IPS-20b (cell line): Measurements from ENCODE around the gene TRAPPC2B.

Experiments used
- H3K27ac ChIP-seq: one replicate; pipeline ENCODE4 v1.5.1; 2013; ENCODE audit warnings: low read length
- H3K27me3 ChIP-seq: 2 replicates; pipeline ENCODE4 v1.6.1; 2013; ENCODE audit warnings: mild to moderate bottlenecking, low read length, inconsistent platforms; ENCODE audit not compliant: insufficient read depth
- H3K36me3 ChIP-seq: 2 replicates; pipeline ENCODE4 v1.6.1; 2013; ENCODE audit warnings: low read depth, mild to moderate bottlenecking, inconsistent platforms, low read length, moderate library complexity; ENCODE audit not compliant: insufficient read depth
- H3K4me1 ChIP-seq: 2 replicates; pipeline ENCODE4 v1.6.1; 2013; ENCODE audit warnings: mild to moderate bottlenecking, control low read depth, inconsistent platforms, low read length, moderate library complexity; ENCODE audit not compliant: insufficient read depth
- H3K4me3 ChIP-seq: 2 replicates; pipeline ENCODE4 v1.5.1; 2013; ENCODE audit warnings: mild to moderate bottlenecking, low read length, inconsistent platforms
- H3K9ac ChIP-seq: 2 replicates; pipeline ENCODE4 v1.6.1; 2013; ENCODE audit warnings: low read depth, mild to moderate bottlenecking, inconsistent platforms, low read length, moderate library complexity
- H3K9me3 ChIP-seq: 2 replicates; pipeline ENCODE4 v1.6.1; 2013; ENCODE audit warnings: mild to moderate bottlenecking, low read depth, low read length, inconsistent platforms; ENCODE audit not compliant: insufficient read depth

TRAPPC2B gene

GRCh38 chr19:57362997-57363687 is at the start of gene TRAPPC2B, which contains the start of gene ZNF547:
TSS of gene TRAPPC2B (plus strand) at chr19:57363551. CDS start at chr19:57364834, 1,283 bp downstream.
TSS of gene ZNF547 (plus strand) at chr19:57363551. CDS start at chr19:57368556, 5,005 bp downstream.
- Histone ChIP-seq H3K27me3 (no peaks in the 10 kb centered on the region), H3K9me3 (no peaks in the 10 kb centered on the region), H3K27ac (peak within 1 kb of the TSS; percentile 73), H3K4me3 (peak within 1 kb of the TSS; percentile 84), H3K36me3 (peaks cover 9% of the 10 kb centered on the region; the same call in 1 of the 2 replicates), H3K4me1 (no peaks in the 10 kb centered on the region), H3K9ac (peak within 1 kb of the TSS; percentile 90)

GRCh38 chr19:57314146-57314545 is 49.2 kb upstream of the TRAPPC2B start:
- Histone ChIP-seq H3K27ac (no peak overlapping the region), H3K27me3 (peaks cover 60% of the 10 kb centered on the region), H3K9ac (no peak overlapping the region), H3K9me3 (no peaks in the 10 kb centered on the region), H3K4me3 (no peak overlapping the region), H3K36me3 (no peaks in the 10 kb centered on the region), H3K4me1 (no peaks in the 10 kb centered on the region)

GRCh38 chr19:57317503-57317902 is 45.8 kb upstream of the TRAPPC2B start:
- Histone ChIP-seq H3K4me1 (0 out of 2 replicates have a peak, but pooled peaks cover 6% of the 10 kb centered on the region), H3K27me3 (peaks cover 49% of the 10 kb centered on the region), H3K4me3 (peak overlapping the region; percentile 29; the same call in 1 of the 2 replicates), H3K27ac (no peak overlapping the region), H3K9me3 (no peaks in the 10 kb centered on the region), H3K36me3 (no peaks in the 10 kb centered on the region), H3K9ac (no peak overlapping the region)

GRCh38 chr19:57319869-57320179 is 43.5 kb upstream of the TRAPPC2B start:
- no peak overlapping the region for H3K27ac ChIP-seq
- peak overlapping the region; percentile 67; the same call in 1 of the 2 replicates for H3K9ac ChIP-seq
- peaks cover 15% of the 10 kb centered on the region for H3K36me3 ChIP-seq
- H3K27me3 ChIP-seq = peaks cover 26% of the 10 kb centered on the region
- peak overlapping the region; percentile 95 for H3K4me3 ChIP-seq
- H3K9me3 ChIP-seq = no peaks in the 10 kb centered on the region
- 0 out of 2 replicates have a peak, but pooled peaks cover 6% of the 10 kb centered on the region for H3K4me1 ChIP-seq

- no peak within 1 kb of the TSS for H3K27ac ChIP-seq
- H3K9me3 ChIP-seq = no peaks in the 10 kb centered on the region
- H3K4me3 ChIP-seq = peak within 1 kb of the TSS; percentile 95
- 0 out of 2 replicates have a peak, but pooled peaks cover 6% of the 10 kb centered on the region for H3K4me1 ChIP-seq
- peak within 1 kb of the TSS; percentile 92 for H3K9ac ChIP-seq
- peaks cover 20% of the 10 kb centered on the region for H3K27me3 ChIP-seq
- peaks cover 21% of the 10 kb centered on the region for H3K36me3 ChIP-seq
Measured at GRCh38 chr19:57320180-57321084, 42.9 kb upstream of the TRAPPC2B start, which contains the start of gene ZNF543. TSS of gene ZNF543 (plus strand) at chr19:57320472. CDS start at chr19:57320854, 382 bp downstream.

- H3K27me3 ChIP-seq = peaks cover 13% of the 10 kb centered on the region
- H3K4me1 ChIP-seq = 0 out of 2 replicates have a peak, but pooled peaks cover 6% of the 10 kb centered on the region
- H3K4me3 ChIP-seq = peak overlapping the region; percentile 95
- H3K9me3 ChIP-seq = no peaks in the 10 kb centered on the region
- peaks cover 27% of the 10 kb centered on the region for H3K36me3 ChIP-seq
- H3K9ac ChIP-seq = peak overlapping the region; percentile 92
- no peak overlapping the region for H3K27ac ChIP-seq
Measured at GRCh38 chr19:57321116-57321515, 42.2 kb upstream of the TRAPPC2B start.

GRCh38 chr19:57321751-57322150 is 41.6 kb upstream of the TRAPPC2B start:
- Histone ChIP-seq H3K9ac (peak overlapping the region; percentile 92), H3K27ac (no peak overlapping the region)

GRCh38 chr19:57324992-57325391 is 38.4 kb upstream of the TRAPPC2B start:
- no peak overlapping the region for H3K4me3 ChIP-seq
- H3K9ac ChIP-seq = no peak overlapping the region
- H3K4me1 ChIP-seq = 0 out of 2 replicates have a peak, but pooled peaks cover 6% of the 10 kb centered on the region
- H3K27ac ChIP-seq = no peak overlapping the region
- peaks cover 63% of the 10 kb centered on the region for H3K36me3 ChIP-seq
- no peaks in the 10 kb centered on the region for H3K27me3 ChIP-seq
- H3K9me3 ChIP-seq = no peaks in the 10 kb centered on the region

More at GRCh38 chr19:57321751-57322150, 41.6 kb upstream of the TRAPPC2B start:
- H3K4me1 ChIP-seq = 0 out of 2 replicates have a peak, but pooled peaks cover 6% of the 10 kb centered on the region
- H3K9me3 ChIP-seq = no peaks in the 10 kb centered on the region
- peaks cover 34% of the 10 kb centered on the region for H3K36me3 ChIP-seq
- peak overlapping the region; percentile 95 for H3K4me3 ChIP-seq
- H3K27me3 ChIP-seq = peaks cover 7% of the 10 kb centered on the region; the same call in 1 of the 2 replicates

GRCh38 chr19:57327993-57328392 is 35.4 kb upstream of the TRAPPC2B start:
- Histone ChIP-seq H3K4me3 (no peak overlapping the region), H3K9me3 (no peaks in the 10 kb centered on the region), H3K9ac (no peak overlapping the region), H3K27ac (no peak overlapping the region), H3K27me3 (no peaks in the 10 kb centered on the region), H3K36me3 (peaks cover 69% of the 10 kb centered on the region), H3K4me1 (no peaks in the 10 kb centered on the region)

GRCh38 chr19:57334191-57334590 is 29.2 kb upstream of the TRAPPC2B start:
- H3K27ac ChIP-seq = no peak overlapping the region
- no peaks in the 10 kb centered on the region for H3K4me1 ChIP-seq
- H3K9me3 ChIP-seq = no peaks in the 10 kb centered on the region
- no peak overlapping the region for H3K4me3 ChIP-seq
- no peaks in the 10 kb centered on the region for H3K27me3 ChIP-seq
- peaks cover 11% of the 10 kb centered on the region; the same call in 1 of the 2 replicates for H3K36me3 ChIP-seq
- no peak overlapping the region for H3K9ac ChIP-seq

GRCh38 chr19:57338877-57339276 is 24.5 kb upstream of the TRAPPC2B start:
- no peak overlapping the region for H3K9ac ChIP-seq
- no peaks in the 10 kb centered on the region for H3K9me3 ChIP-seq
- H3K36me3 ChIP-seq = no peaks in the 10 kb centered on the region
- H3K27ac ChIP-seq = no peak overlapping the region
- H3K27me3 ChIP-seq = peaks cover 5% of the 10 kb centered on the region; the same call in 1 of the 2 replicates
- H3K4me1 ChIP-seq = no peaks in the 10 kb centered on the region
- no peak overlapping the region for H3K4me3 ChIP-seq
